OCI-LY7 (cell line): ENCODE results near the gene SRP9. TPM values are rescaled to one million over a fixed set of nuclear protein-coding genes. Genes with fewer than 3 reads are reported as not detected.
A peak's percentile ranks its signal among the peaks of the same experiment; 100 is the strongest.

Experiments used
- BruUV-seq: library from RNA; stranded (reverse); fragments of 400-500 nt; replicated peaks from 2 replicates; lab custom pipeline; 2021; lab: Mats Ljungman, UMichigan
- CTCF ChIA-PET: fragments of 300-600 bp; sonication (Branson Sonifier 250); formaldehyde crosslinking; loops from one replicate; lab custom pipeline; 2022; ENCODE audit warnings: antibody characterized with exemption; ENCODE audit not compliant: unreplicated experiment; lab: Charles Lee
- POLR2A ChIA-PET: fragments of 300-600 bp; sonication (Branson Sonifier 250); formaldehyde crosslinking; loops from one replicate; lab custom pipeline; 2022; ENCODE audit warnings: antibody characterized with exemption; lab: Charles Lee
- DNase-seq: peaks from one replicate; pipeline ENCODE4 v3.0.0-alpha.2; 2015; ENCODE audit warnings: low spot score
- H2AFZ ChIP-seq: fragments of 200-600 bp; sonication (generic), shearing (Covaris generic); 2 replicates; pipeline ENCODE4 v1.6.1; 2014; ENCODE audit warnings: mild to moderate bottlenecking, antibody characterized with exemption, low read length, moderate library complexity
- H3K27ac ChIP-seq: fragments of 200-600 bp; sonication (generic); 2 replicates; pipeline ENCODE4 v1.5.1; 2014; ENCODE audit warnings: mixed run types, low read depth, mild to moderate bottlenecking, moderate library complexity, low read length, inconsistent platforms; ENCODE audit not compliant: poor library complexity, severe bottlenecking
- H3K36me3 ChIP-seq: fragments of 200-600 bp; sonication (generic); 2 replicates; pipeline ENCODE4 v1.6.1; 2014; ENCODE audit warnings: mild to moderate bottlenecking, antibody characterized with exemption, low read length, moderate library complexity, mixed read lengths; ENCODE audit not compliant: insufficient read depth
- H3K4me1 ChIP-seq: fragments of 200-600 bp; sonication (generic); 2 replicates; pipeline ENCODE4 v1.5.1; 2014; ENCODE audit warnings: mild to moderate bottlenecking, low read length; ENCODE audit not compliant: insufficient read depth, poor library complexity, severe bottlenecking
- H3K4me2 ChIP-seq: fragments of 200-600 bp; sonication (generic); 2 replicates; pipeline ENCODE4 v1.6.1; 2014; ENCODE audit warnings: mild to moderate bottlenecking, low read length
- H3K4me3 ChIP-seq: fragments of 200-600 bp; sonication (generic); 2 replicates; pipeline ENCODE4 v1.5.1; 2014; ENCODE audit warnings: mild to moderate bottlenecking, low read depth, low read length; ENCODE audit not compliant: poor library complexity, severe bottlenecking
- H3K79me2 ChIP-seq: fragments of 200-600 bp; sonication (generic); 2 replicates; pipeline ENCODE4 v1.6.1; 2016; ENCODE audit warnings: low read depth, mild to moderate bottlenecking, low read length, moderate library complexity, mixed read lengths; ENCODE audit not compliant: insufficient read depth
- H3K9me2 ChIP-seq: fragments of 200-600 bp; sonication (generic); 2 replicates; pipeline ENCODE4 v1.6.1; 2016; ENCODE audit warnings: mild to moderate bottlenecking, low read length, mixed read lengths; ENCODE audit not compliant: insufficient read depth
- H3K9me3 ChIP-seq: fragments of 200-600 bp; sonication (generic); 2 replicates; pipeline ENCODE4 v1.6.1; 2014; ENCODE audit warnings: mild to moderate bottlenecking, mixed run types, low read length, mixed read lengths
- H4K20me1 ChIP-seq: fragments of 200-600 bp; sonication (generic); 2 replicates; pipeline ENCODE4 v1.6.1; 2014; ENCODE audit warnings: mild to moderate bottlenecking, antibody characterized with exemption, low read length, moderate library complexity, mixed read lengths; ENCODE audit not compliant: insufficient read depth
- CTCF ChIP-seq: fragments of 200-600 bp; sonication (generic); conservative IDR thresholded peaks from 2 replicates; pipeline ENCODE4 v1.5.1; 2014; ENCODE audit warnings: mild to moderate bottlenecking, antibody characterized with exemption, low read length, moderate library complexity, mixed read lengths
- EZH2phosphoT487 ChIP-seq: fragments of 200-600 bp; sonication (generic); IDR thresholded peaks from 2 replicates; pipeline ENCODE4 v1.6.1; 2018; ENCODE audit warnings: low read depth, borderline replicate concordance, mild to moderate bottlenecking, mixed run types, antibody characterized with exemption, low read length, moderate library complexity, mixed read lengths
- intact Hi-C: fragments of 100-400 bp; cut with micrococcal nuclease; formaldehyde crosslinking; loops from one replicate; pipeline ENCODE4 v1.10.0; 2022; ENCODE audit not compliant: unreplicated experiment
- total RNA-seq, 2 experiments: library from RNA; depleted of rRNA in 1 of 2; stranded (reverse); fragments of >200 nt in 1 of 2; shearing (Covaris generic) in 1 of 2; gene quantifications; 2 replicates each; pipeline ENCODE4 v1.2.3, GENCODE V29; 2014 to 2022

SRP9 gene
- total RNA-seq, 2 experiments from 2014 or later: 221 to 306 TPM

GRCh38 chr1:225772323-225772768 is 5.3 kb upstream of the SRP9 start:
- H3K4me1 ChIP-seq: peaks cover 52% of the 10 kb centered on the region
- BruUV-seq: no TSS peak
- ChIA-PET CTCF (interaction anchor here (0.6 to 1.8 kb wide), 5 partner anchors 110 to 304 kb away, joined by 3 to 5 read pairs (median 4); partner anchors contain the start of gene TMEM63A), POLR2A (interaction anchor here (0.6 to 2.7 kb wide), 6 partner anchors 8 to 324 kb away, joined by 3 to 9 read pairs (median 4); no protein-coding TSS in a partner anchor)
- no peak overlapping the region for H3K27ac ChIP-seq
- peak overlapping the region; percentile 38; the same call in 1 of the 2 replicates for H3K4me2 ChIP-seq
- intact Hi-C loops: loop anchor here (1.0 kb wide), 4 partner anchors 115 to 297 kb away; no protein-coding TSS in a partner anchor
- peak; percentile 75 for DNase-seq
- H2AFZ ChIP-seq: peak overlapping the region; percentile 74
- H3K9me2 ChIP-seq: no peaks in the 10 kb centered on the region
- H4K20me1 ChIP-seq: no peaks in the 10 kb centered on the region
- no peaks in the 10 kb centered on the region for H3K9me3 ChIP-seq
- H3K36me3 ChIP-seq: no peaks in the 10 kb centered on the region
- no peak overlapping the region for H3K4me3 ChIP-seq
- TF ChIP-seq CTCF (peak; percentile 88), EZH2phosphoT487 (no peak)
- peaks cover 9% of the 10 kb centered on the region; the same call in 1 of the 2 replicates for H3K79me2 ChIP-seq

GRCh38 chr1:225772848-225773247 is 4.8 kb upstream of the SRP9 start:
- intact Hi-C loops: loop anchor here (1.0 kb wide), 4 partner anchors 116 to 298 kb away; no protein-coding TSS in a partner anchor
- H3K79me2 ChIP-seq: peaks cover 10% of the 10 kb centered on the region; the same call in 1 of the 2 replicates
- H4K20me1 ChIP-seq: no peaks in the 10 kb centered on the region
- H3K4me3 ChIP-seq: no peak overlapping the region
- peaks cover 47% of the 10 kb centered on the region for H3K4me1 ChIP-seq
- H3K27ac ChIP-seq: no peak overlapping the region
- BruUV-seq: no TSS peak
- no peaks in the 10 kb centered on the region for H3K9me2 ChIP-seq
- H3K36me3 ChIP-seq: no peaks in the 10 kb centered on the region
- no peak for DNase-seq
- CTCF ChIA-PET: interaction anchor here (0.8 to 1.8 kb wide), 2 partner anchors 291 to 305 kb away, joined by 3 to 5 read pairs; no protein-coding TSS in a partner anchor
- no peaks in the 10 kb centered on the region for H3K9me3 ChIP-seq
- POLR2A ChIA-PET: interaction anchor here (1.0 to 2.7 kb wide), 7 partner anchors 8 to 305 kb away, joined by 3 to 9 read pairs (median 4); no protein-coding TSS in a partner anchor
- H2AFZ ChIP-seq: 0 out of 2 replicates have a peak overlapping the region, but pooled peaks have one; percentile 74
- no peak for TF ChIP-seq EZH2phosphoT487
- no peak overlapping the region for H3K4me2 ChIP-seq

- no TSS peak for BruUV-seq
- CTCF ChIA-PET: interaction anchor here (0.6 kb wide), 1 partner anchor 10 kb away, joined by 3 read pairs; no protein-coding TSS in a partner anchor
Measured at GRCh38 chr1:225774281-225775147, 3.1 kb upstream of the SRP9 start.

More at GRCh38 chr1:225774281-225775147, 3.1 kb upstream of the SRP9 start:
- Histone ChIP-seq H3K79me2 (peaks cover 26% of the 10 kb centered on the region), H2AFZ (no peak overlapping the region), H3K4me3 (no peak overlapping the region), H3K9me2 (no peaks in the 10 kb centered on the region), H3K9me3 (no peaks in the 10 kb centered on the region), H3K27ac (no peak overlapping the region), H4K20me1 (peaks cover 7% of the 10 kb centered on the region; the same call in 1 of the 2 replicates), H3K4me2 (no peak overlapping the region), H3K36me3 (peaks cover 13% of the 10 kb centered on the region), H3K4me1 (peaks cover 41% of the 10 kb centered on the region)
- TF ChIP-seq CTCF: no peak
- no peak for TF ChIP-seq EZH2phosphoT487
- POLR2A ChIA-PET: interaction anchor here (0.7 to 2.7 kb wide), 3 partner anchors 10 to 297 kb away, joined by 4 to 9 read pairs (median 4); no protein-coding TSS in a partner anchor
- intact Hi-C loops: no loop called here
- no peak for DNase-seq
